Mesendoderm (in vitro differentiated cells): ENCODE data around the gene RASEF.

Experiments
- DNase-seq: peaks from one replicate; pipeline ENCODE4 v3.0.0; 2013
- H2AK5ac ChIP-seq: 2 replicates; pipeline ENCODE4 v1.6.1; 2013; ENCODE audit warnings: low read length, inconsistent platforms
- H2BK120ac ChIP-seq: 2 replicates; pipeline ENCODE4 v1.6.1; 2013; ENCODE audit warnings: low read depth, mild to moderate bottlenecking, low read length, moderate library complexity, mixed read lengths
- H2BK15ac ChIP-seq: replicated peaks from 2 replicates; pipeline ENCODE4 v1.6.1; 2013; ENCODE audit warnings: low read depth, mild to moderate bottlenecking, moderate library complexity
- H2BK5ac ChIP-seq: 2 replicates; pipeline ENCODE4 v1.6.1; 2013; ENCODE audit warnings: low read length, inconsistent platforms
- H3K18ac ChIP-seq: 2 replicates; pipeline ENCODE4 v1.6.1; 2013; ENCODE audit warnings: mild to moderate bottlenecking, low read length, mixed read lengths
- H3K23ac ChIP-seq: one replicate; pipeline ENCODE4 v1.6.1; 2013; ENCODE audit warnings: low read length
- H3K27ac ChIP-seq: 2 replicates; pipeline ENCODE4 v1.5.1; 2013; ENCODE audit warnings: low read depth, mild to moderate bottlenecking, inconsistent platforms, low read length, moderate library complexity
- H3K27me3 ChIP-seq: 2 replicates; pipeline ENCODE4 v1.6.1; 2013; ENCODE audit warnings: low read length, control low read depth, mild to moderate bottlenecking, inconsistent platforms; ENCODE audit not compliant: insufficient read depth, poor library complexity
- H3K36me3 ChIP-seq: 2 replicates; pipeline ENCODE4 v1.6.1; 2013; ENCODE audit warnings: low read length, inconsistent platforms; ENCODE audit not compliant: control insufficient read depth, insufficient read depth
- H3K4ac ChIP-seq: one replicate; pipeline ENCODE4 v1.6.1; 2013; ENCODE audit warnings: low read depth, mild to moderate bottlenecking, low read length, moderate library complexity
- H3K4me1 ChIP-seq: 2 replicates; pipeline ENCODE4 v1.6.1; 2013; ENCODE audit warnings: low read depth, low read length, inconsistent platforms; ENCODE audit not compliant: control insufficient read depth
- H3K4me2 ChIP-seq: 2 replicates; pipeline ENCODE4 v1.6.1; 2013; ENCODE audit warnings: low read length
- H3K4me3 ChIP-seq: 2 replicates; pipeline ENCODE4 v1.5.1; 2013; ENCODE audit warnings: mild to moderate bottlenecking, low read length
- H3K56ac ChIP-seq: one replicate; pipeline ENCODE4 v1.6.1; 2013; ENCODE audit warnings: low read length
- H3K79me1 ChIP-seq: 2 replicates; pipeline ENCODE4 v1.6.1; 2013; ENCODE audit warnings: low read length, inconsistent platforms
- H3K79me2 ChIP-seq: 2 replicates; pipeline ENCODE4 v1.6.1; 2013; ENCODE audit warnings: mild to moderate bottlenecking, low read length; ENCODE audit not compliant: control insufficient read depth, insufficient read depth
- H3K9ac ChIP-seq: 2 replicates; pipeline ENCODE4 v1.6.1; 2013; ENCODE audit warnings: low read length, inconsistent platforms
- H4K5ac ChIP-seq: one replicate; pipeline ENCODE4 v1.6.1; 2013; ENCODE audit warnings: low read length
- H4K8ac ChIP-seq: one replicate; pipeline ENCODE4 v1.6.1; 2013; ENCODE audit warnings: low read depth, mild to moderate bottlenecking, control low read depth, low read length, moderate library complexity
- WGBS: extraction: QIAGEN DNeasy Blood & Tissue Kit; methylation state at CpG from one replicate; pipeline ENCODE4 v1.1.7; 2013; ENCODE audit warnings: low lambda C conversion rate, missing lambda C conversion rate; ENCODE audit not compliant: insufficient coverage; ENCODE audit errors: extremely low coverage; 5-methylcytosine and 5-hydroxymethylcytosine counted together

The RASEF gene

DNA sequence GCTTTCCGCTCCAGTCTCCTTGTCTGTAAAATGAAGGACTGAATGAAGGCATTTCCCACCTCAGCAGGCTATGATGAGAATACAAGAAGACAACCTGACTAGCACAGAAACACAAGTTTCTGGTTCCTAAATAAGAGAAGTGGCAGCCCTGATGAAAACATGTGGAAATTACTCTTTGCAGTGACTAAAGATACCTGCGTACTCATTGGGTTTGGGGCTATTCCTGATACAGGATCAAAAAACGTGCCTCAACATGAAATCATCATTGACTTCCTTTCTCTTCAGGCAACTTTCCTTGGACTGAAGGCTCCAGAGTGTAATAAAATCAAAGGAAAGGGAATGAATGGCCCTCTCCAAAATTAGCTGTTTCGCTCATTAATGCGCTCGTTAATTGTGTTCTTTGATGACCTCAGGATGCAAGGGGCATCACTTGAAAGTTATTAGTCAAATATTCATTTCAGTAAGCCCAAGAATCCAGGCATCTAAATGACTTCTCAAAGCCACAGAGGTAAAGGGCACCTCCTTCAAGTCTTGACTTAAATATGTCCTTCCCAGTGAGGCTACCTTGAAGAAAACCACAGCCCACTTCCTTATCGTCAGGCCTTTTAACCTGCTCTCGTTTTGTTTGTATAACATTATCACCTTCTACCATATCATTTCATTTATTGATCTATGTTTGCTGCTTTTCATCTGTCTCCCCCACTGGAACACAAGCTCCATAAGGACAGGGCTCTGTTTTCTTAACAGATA lies 68.9 kb downstream of the RASEF start:
- no peaks in the 10 kb centered on the region for H3K4me1 ChIP-seq
- H3K4ac ChIP-seq = no peak overlapping the region
- no peak overlapping the region for H2AK5ac ChIP-seq
- DNase-seq = no peak
- H3K9ac ChIP-seq = no peak overlapping the region
- H2BK5ac ChIP-seq = no peak overlapping the region
- no peak overlapping the region for H2BK120ac ChIP-seq
- no peak overlapping the region for H2BK15ac ChIP-seq
- H3K79me1 ChIP-seq = no peaks in the 10 kb centered on the region
- no peak overlapping the region for H4K5ac ChIP-seq
- H3K27me3 ChIP-seq = no peaks in the 10 kb centered on the region
- H3K27ac ChIP-seq = no peak overlapping the region
- H3K23ac ChIP-seq = no peak overlapping the region
- H3K4me2 ChIP-seq = no peak overlapping the region
- no CpG with 5 or more reads among the region's 8 CpGs for WGBS
- no peaks in the 10 kb centered on the region for H3K79me2 ChIP-seq
- H3K18ac ChIP-seq = no peak overlapping the region
- H3K36me3 ChIP-seq = no peaks in the 10 kb centered on the region
- H3K56ac ChIP-seq = no peak overlapping the region
- H3K4me3 ChIP-seq = no peak overlapping the region
- no peak overlapping the region for H4K8ac ChIP-seq

DNA sequence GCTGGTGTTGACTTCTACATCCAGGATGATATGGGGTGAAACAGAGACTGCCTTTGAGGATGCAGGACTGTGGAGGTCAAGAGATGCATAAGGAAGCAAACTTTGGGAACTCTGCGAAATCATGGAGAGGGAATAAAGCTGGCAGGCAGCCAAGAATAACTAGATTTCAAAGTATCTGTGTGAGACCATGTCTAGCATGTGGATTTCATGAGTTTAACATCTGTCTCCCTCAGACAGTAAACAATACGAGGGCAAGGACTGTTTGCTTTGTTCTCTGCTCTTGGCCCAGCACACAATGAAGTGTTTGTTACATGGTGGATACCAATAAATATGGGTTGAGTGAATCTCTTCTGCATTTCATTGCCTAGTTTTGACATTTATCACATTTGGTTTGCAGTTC lies 71.3 kb downstream of the RASEF start:
- H4K5ac ChIP-seq = no peak overlapping the region
- H2BK15ac ChIP-seq = no peak overlapping the region
- H2BK120ac ChIP-seq = no peak overlapping the region
- H3K27ac ChIP-seq = no peak overlapping the region
- H3K18ac ChIP-seq = no peak overlapping the region
- H3K9ac ChIP-seq = no peak overlapping the region
- H2AK5ac ChIP-seq = no peak overlapping the region
- H3K4me1 ChIP-seq = no peaks in the 10 kb centered on the region
- H3K27me3 ChIP-seq = no peaks in the 10 kb centered on the region
- no peak for DNase-seq
- no peaks in the 10 kb centered on the region for H3K79me1 ChIP-seq
- H4K8ac ChIP-seq = no peak overlapping the region
- no peak overlapping the region for H3K4ac ChIP-seq
- H3K56ac ChIP-seq = no peak overlapping the region
- no CpG with 5 or more reads among the region's 2 CpGs for WGBS
- H2BK5ac ChIP-seq = no peak overlapping the region
- H3K23ac ChIP-seq = no peak overlapping the region
- H3K36me3 ChIP-seq = no peaks in the 10 kb centered on the region
- H3K79me2 ChIP-seq = no peaks in the 10 kb centered on the region
- H3K4me3 ChIP-seq = no peak overlapping the region
- H3K4me2 ChIP-seq = no peak overlapping the region

DNA sequence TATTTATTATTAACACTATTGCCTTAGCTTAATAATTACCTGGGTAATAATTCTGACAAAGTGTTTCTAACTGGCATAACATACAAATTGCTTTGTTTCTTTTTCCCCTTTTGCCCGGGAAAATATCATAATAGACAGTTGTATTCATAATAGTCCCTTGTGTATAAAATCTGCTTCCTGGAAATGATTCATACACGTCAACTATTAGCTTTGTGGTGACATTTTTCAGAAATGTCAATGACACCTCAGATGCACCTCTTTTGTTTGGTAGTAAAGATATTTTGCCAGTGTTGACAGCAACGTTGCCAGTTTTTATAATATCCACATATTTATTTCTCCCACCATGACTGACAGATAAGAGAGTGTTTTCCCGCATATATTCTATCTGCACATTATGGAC lies 73.0 kb downstream of the RASEF start:
- Histone ChIP-seq H4K8ac (no peak overlapping the region), H2AK5ac (no peak overlapping the region), H2BK120ac (no peak overlapping the region), H2BK5ac (no peak overlapping the region), H3K4me2 (no peak overlapping the region), H3K27me3 (no peaks in the 10 kb centered on the region), H2BK15ac (no peak overlapping the region), H3K36me3 (no peaks in the 10 kb centered on the region), H3K4me1 (no peaks in the 10 kb centered on the region), H3K18ac (no peak overlapping the region), H4K5ac (no peak overlapping the region), H3K4ac (no peak overlapping the region), H3K4me3 (no peak overlapping the region), H3K79me2 (no peaks in the 10 kb centered on the region), H3K23ac (no peak overlapping the region), H3K79me1 (no peaks in the 10 kb centered on the region), H3K9ac (no peak overlapping the region), H3K56ac (no peak overlapping the region), H3K27ac (no peak overlapping the region)
- WGBS = no CpG with 5 or more reads among the region's 4 CpGs
- no peak for DNase-seq

- peak; percentile 26 for DNase-seq
- Histone ChIP-seq H4K5ac (no peak overlapping the region), H4K8ac (no peak overlapping the region), H2AK5ac (no peak overlapping the region), H2BK5ac (no peak overlapping the region), H3K4me1 (no peaks in the 10 kb centered on the region), H3K27me3 (no peaks in the 10 kb centered on the region), H3K56ac (no peak overlapping the region), H3K4me2 (no peak overlapping the region), H3K79me1 (no peaks in the 10 kb centered on the region), H3K27ac (no peak overlapping the region), H3K23ac (no peak overlapping the region), H3K9ac (no peak overlapping the region), H2BK15ac (no peak overlapping the region), H3K18ac (no peak overlapping the region), H3K79me2 (no peaks in the 10 kb centered on the region), H3K4ac (no peak overlapping the region), H2BK120ac (no peak overlapping the region), H3K4me3 (no peak overlapping the region), H3K36me3 (no peaks in the 10 kb centered on the region)
- WGBS = no CpG with 5 or more reads among the region's 9 CpGs
Observed at GRCh38 chr9:82988488-82988887, 74.5 kb downstream of the RASEF start.

- Histone ChIP-seq H3K36me3 (no peaks in the 10 kb centered on the region), H3K18ac (no peak overlapping the region), H3K56ac (no peak overlapping the region), H2BK15ac (no peak overlapping the region), H2BK120ac (no peak overlapping the region), H3K23ac (no peak overlapping the region), H4K8ac (no peak overlapping the region), H2AK5ac (no peak overlapping the region), H3K4ac (no peak overlapping the region), H2BK5ac (no peak overlapping the region), H3K27ac (no peak overlapping the region), H3K4me1 (no peaks in the 10 kb centered on the region), H3K4me2 (no peak overlapping the region), H3K9ac (no peak overlapping the region), H3K79me2 (no peaks in the 10 kb centered on the region), H4K5ac (no peak overlapping the region), H3K27me3 (no peaks in the 10 kb centered on the region), H3K4me3 (no peak overlapping the region), H3K79me1 (no peaks in the 10 kb centered on the region)
- DNase-seq = no peak
- no CpG with 5 or more reads among the region's 5 CpGs for WGBS
Observed at GRCh38 chr9:82987370-82988189, 75.4 kb downstream of the RASEF start.
